22Rv1 (cell line): ENCODE measurements around the gene LHFPL6.

ENCODE experiments used
- CTCF ChIP-seq: fragments of 450-650 bp; IDR thresholded peaks from 2 replicates; pipeline ENCODE4 v1.5.1; 2017; ENCODE audit warnings: mild to moderate bottlenecking
- ZFX ChIP-seq: fragments of 450-650 bp; IDR thresholded peaks from 2 replicates; pipeline ENCODE4 v1.6.1; 2017; ENCODE audit warnings: antibody characterized with exemption, borderline replicate concordance

GRCh38 chr13:39452417-39452816, 150.6 kb downstream of the LHFPL6 start:
- TF ChIP-seq CTCF (no peak), ZFX (no peak)
